IgD-negative memory B cell (primary cell): ENCODE results near the gene TPK1. TPM values are rescaled to one million over a fixed set of nuclear protein-coding genes. Genes with fewer than 3 reads are reported as not detected.
"Not testable (repeated sequence)": the region's sequence is repeated elsewhere in the genome, so short reads cannot be mapped to it uniquely, and the experiment has no call there.

Source experiments
- H3K27ac Mint-ChIP-seq, 3 donors: one replicate each; pipeline ENCODE4 v1.8.0; 2020 to 2022; ENCODE audit warnings: mild to moderate bottlenecking in 3 of 3, mixed read lengths in 3 of 3, moderate library complexity in 1 of 3
- H3K27me3 Mint-ChIP-seq: one replicate; pipeline ENCODE4 v1.8.0; 2021; ENCODE audit warnings: mixed read lengths
- H3K36me3 Mint-ChIP-seq: one replicate; pipeline ENCODE4 v1.8.0; 2020; ENCODE audit warnings: mild to moderate bottlenecking, mixed read lengths
- H3K4me1 Mint-ChIP-seq, 3 donors: one replicate each; pipeline ENCODE4 v1.8.0; 2020 to 2022; ENCODE audit warnings: mixed read lengths in 3 of 3, mild to moderate bottlenecking in 1 of 3
- H3K4me3 Mint-ChIP-seq, 4 donors: one replicate each; pipeline ENCODE4 v1.8.0; 2020 to 2022; ENCODE audit warnings: mild to moderate bottlenecking in 4 of 4, mixed read lengths in 4 of 4, moderate library complexity in 3 of 4
- H3K9me3 Mint-ChIP-seq, 3 donors: one replicate each; pipeline ENCODE4 v1.8.0; 2020 to 2021; ENCODE audit warnings: mixed read lengths in 3 of 3, mild to moderate bottlenecking in 1 of 3
- polyA plus RNA-seq: library from polyadenylated mRNA; unstranded; fragments of 300-500 nt; fragmentation: Illumina TruSeq; gene quantifications from one replicate; pipeline ENCODE4 v1.2.3, GENCODE V29; 2021

Gene TPK1
- polyA plus RNA-seq, 1 donor from 2014 or later = 16.8 TPM

DNA sequence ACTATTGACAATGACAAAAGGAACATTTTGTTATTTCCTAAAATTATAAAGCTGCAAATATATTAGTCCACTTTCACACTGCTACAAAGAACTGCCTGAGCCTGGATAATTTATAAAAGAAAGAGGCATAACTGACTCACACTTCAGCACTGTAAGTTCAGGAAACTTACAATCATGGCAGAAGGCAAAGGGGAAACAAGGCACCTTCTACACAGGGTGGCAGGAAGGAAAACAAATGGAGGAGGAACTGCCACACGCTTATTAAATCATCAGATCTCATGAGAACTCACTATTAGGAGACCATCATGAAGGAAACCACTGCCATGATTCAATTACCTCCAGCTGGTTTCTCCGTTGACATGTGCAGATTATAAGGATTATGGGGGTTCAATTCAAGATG, 203.1 kb downstream of the TPK1 start:
- peaks cover 22% of the 10 kb centered on the region for H3K36me3 Mint-ChIP-seq
- H3K27me3 Mint-ChIP-seq = no peaks in the 10 kb centered on the region

DNA sequence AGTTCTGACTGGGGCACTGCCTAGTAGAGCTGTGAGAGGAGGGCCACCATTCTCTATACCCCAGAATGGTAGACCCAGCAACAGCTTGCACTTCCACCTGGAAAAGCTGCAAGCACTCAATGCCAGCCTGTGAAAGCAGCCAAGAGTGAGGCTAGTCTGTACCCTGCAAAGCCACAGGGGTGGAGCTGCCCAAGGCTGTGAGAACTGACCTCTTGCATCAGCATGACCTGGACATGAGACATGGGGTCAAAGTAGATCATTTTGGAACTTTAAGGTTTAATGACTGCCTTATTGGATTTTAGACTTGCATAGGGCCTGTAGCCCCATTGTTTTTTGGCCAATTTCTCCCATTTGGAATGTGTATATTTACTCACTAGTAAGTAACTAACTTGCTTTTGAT, 206.3 kb downstream of the TPK1 start:
- Mint-ChIP-seq H3K27me3 (no peaks in the 10 kb centered on the region), H3K36me3 (peaks cover 21% of the 10 kb centered on the region), H3K9me3 (peaks cover 5 to 19% (median 7%) of the 10 kb centered on the region in 3 donors), H3K27ac (no peak overlapping the region), H3K4me3 (no peak overlapping the region), H3K4me1 (peaks cover 2 to 8% (median 8%) of the 10 kb centered on the region in 3 donors)

More for the DNA sequence above, 203.1 kb downstream of the TPK1 start:
- no peak overlapping the region for H3K4me3 Mint-ChIP-seq
- peaks cover 4 to 11% (median 5%) of the 10 kb centered on the region in 3 donors for H3K9me3 Mint-ChIP-seq
- H3K4me1 Mint-ChIP-seq = no peaks in the 10 kb centered on the region
- H3K27ac Mint-ChIP-seq = no peak overlapping the region

DNA sequence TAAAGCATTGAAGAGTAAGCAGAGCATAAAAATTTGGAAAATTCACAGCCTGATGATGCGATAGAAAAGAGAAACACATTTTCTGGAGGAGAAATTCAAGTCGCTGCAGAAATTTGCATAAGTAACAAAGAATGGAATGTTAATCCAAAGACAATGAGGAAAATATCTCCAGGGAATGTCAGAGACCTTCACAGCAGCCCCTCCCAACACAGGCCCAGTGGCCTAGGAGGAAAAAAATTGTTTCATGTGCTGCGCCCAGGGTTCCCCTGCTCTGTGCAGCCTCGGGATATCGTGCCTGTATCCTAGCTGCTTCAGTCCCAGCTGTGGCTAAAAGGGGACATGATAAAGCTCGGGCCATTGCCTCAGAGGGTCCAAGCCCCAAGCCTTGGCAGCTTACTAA, 206.8 kb downstream of the TPK1 start:
- Mint-ChIP-seq H3K9me3 (peaks cover 5 to 19% (median 7%) of the 10 kb centered on the region in 3 donors), H3K27ac (no peak overlapping the region), H3K4me3 (no peak overlapping the region), H3K4me1 (peaks cover 4 to 9% (median 9%) of the 10 kb centered on the region in 3 donors), H3K27me3 (no peaks in the 10 kb centered on the region), H3K36me3 (peaks cover 21% of the 10 kb centered on the region)

DNA sequence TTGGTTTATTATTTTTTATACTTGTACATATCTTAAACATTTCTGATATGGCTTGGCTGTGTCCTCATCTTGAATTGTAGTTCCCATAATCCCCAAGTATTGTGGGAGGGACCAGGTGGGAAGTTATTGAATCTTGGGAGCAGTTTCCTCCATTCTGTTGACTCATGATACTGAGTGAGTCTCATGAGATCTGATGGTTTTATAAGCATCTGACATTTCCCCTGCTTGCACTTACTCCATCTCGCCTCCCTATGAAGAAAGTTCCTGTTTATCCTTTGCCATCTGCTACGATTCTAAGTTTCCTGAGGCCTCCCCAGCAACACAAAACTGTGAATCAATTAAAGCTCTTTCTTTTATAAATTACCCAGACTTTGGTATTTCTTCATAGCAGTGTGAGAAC, 207.7 kb downstream of the TPK1 start:
- H3K4me1 Mint-ChIP-seq = peaks cover 4 to 9% (median 9%) of the 10 kb centered on the region in 3 donors
- no peak overlapping the region for H3K4me3 Mint-ChIP-seq
- H3K27me3 Mint-ChIP-seq = no peaks in the 10 kb centered on the region
- H3K36me3 Mint-ChIP-seq = peaks cover 23% of the 10 kb centered on the region
- no peak overlapping the region for H3K27ac Mint-ChIP-seq
- peaks cover 5 to 19% (median 7%) of the 10 kb centered on the region in 3 donors for H3K9me3 Mint-ChIP-seq

DNA sequence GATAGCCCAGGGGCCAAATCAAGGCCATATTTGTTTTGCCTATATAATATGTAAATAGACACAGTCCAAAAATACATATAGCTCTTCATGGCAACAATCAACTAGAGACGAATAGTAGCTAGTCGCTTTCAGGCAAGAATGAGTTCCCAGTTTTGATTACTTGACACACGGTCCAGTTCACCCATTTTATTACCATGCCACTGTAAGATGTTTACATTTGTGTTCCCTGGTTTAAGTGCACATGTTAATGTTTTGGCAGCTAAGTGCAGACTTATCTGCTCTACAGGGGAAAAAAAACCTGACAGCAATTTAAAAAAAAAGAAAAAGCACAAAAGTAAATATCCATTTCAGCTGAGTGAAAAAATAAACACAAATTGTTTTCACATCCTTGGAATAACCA, 213.1 kb downstream of the TPK1 start:
- H3K4me1 Mint-ChIP-seq = peaks cover 4 to 9% (median 9%) of the 10 kb centered on the region in 3 donors
- peaks cover 26% of the 10 kb centered on the region for H3K36me3 Mint-ChIP-seq
- H3K27ac Mint-ChIP-seq = no peak overlapping the region

DNA sequence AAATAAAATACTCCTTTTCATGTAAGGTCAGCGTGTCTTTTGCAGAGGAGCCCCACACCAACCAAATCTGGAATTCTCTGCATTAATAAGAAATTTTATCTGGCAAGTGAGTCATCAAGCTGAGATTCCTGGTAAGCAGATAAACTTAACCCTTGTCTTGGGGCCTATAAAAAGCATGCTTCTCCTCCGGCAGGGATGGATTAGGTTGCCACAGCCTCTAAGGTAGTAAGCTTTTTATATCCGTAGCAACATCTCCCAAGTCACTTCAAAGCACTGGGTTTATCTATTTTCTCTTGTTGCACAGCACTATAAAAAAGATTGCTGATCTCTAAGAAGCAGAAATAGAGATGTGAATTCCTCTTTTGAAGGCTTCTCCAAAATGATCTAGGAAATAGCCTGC, 229.6 kb downstream of the TPK1 start:
- Mint-ChIP-seq H3K27me3 (no peaks in the 10 kb centered on the region), H3K4me1 (peaks cover 0 to under 1% (median 0%) of the 10 kb centered on the region in 3 donors), H3K36me3 (peaks cover 6% of the 10 kb centered on the region), H3K9me3 (peaks cover 0 to 1% (median 0%) of the 10 kb centered on the region in 3 donors), H3K27ac (no peak overlapping the region), H3K4me3 (no peak overlapping the region)

More for the DNA sequence above, 213.1 kb downstream of the TPK1 start:
- H3K27me3 Mint-ChIP-seq = no peaks in the 10 kb centered on the region
- peaks cover 3 to 21% (median 10%) of the 10 kb centered on the region in 3 donors for H3K9me3 Mint-ChIP-seq
- no peak overlapping the region for H3K4me3 Mint-ChIP-seq

DNA sequence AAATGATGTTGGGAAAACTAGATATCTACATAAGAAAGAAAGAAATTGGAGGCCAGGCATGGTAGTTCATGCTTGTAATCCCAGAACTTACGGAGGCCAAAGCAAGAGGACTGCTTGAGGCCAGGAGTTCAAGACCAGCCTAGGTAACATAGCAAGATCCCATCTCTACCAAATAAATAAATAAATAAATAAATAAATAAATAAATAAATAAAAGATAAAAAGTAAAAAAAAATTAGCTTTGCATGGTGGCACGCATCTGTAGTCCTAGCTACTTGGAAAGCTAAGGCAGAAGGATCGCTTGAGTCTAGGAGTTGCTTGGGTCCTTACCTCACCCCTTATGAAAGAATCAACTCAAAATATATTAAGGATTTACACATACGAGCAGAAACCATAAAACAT, 238.9 kb downstream of the TPK1 start:
- Mint-ChIP-seq H3K4me1 (peaks cover 0 to 1% (median 0%) of the 10 kb centered on the region in 3 donors), H3K27ac (no peak overlapping the region), H3K9me3 (peaks cover 7 to 26% (median 12%) of the 10 kb centered on the region in 3 donors), H3K27me3 (no peaks in the 10 kb centered on the region), H3K4me3 (no peak overlapping the region), H3K36me3 (peaks cover 17% of the 10 kb centered on the region)

DNA sequence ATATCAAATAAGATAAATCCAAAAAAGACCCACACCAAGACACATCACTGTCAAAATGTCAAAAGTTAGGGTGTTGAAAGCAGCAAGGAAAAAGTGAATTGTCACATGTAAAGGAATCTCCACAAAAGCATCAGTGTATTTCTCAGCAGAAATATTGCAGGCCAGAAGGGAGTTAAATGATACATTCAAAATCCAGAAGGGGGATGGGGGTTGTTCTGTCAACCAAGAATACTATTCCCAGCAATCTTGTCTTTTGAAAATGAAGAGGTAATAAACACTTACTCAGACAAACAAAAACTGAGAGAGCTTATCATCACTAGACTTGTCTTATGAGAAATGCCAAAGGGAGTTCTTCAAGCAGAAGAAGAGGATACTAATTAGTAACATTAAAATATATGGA, 241.3 kb downstream of the TPK1 start:
- H3K4me3 Mint-ChIP-seq = no peak overlapping the region
- H3K27me3 Mint-ChIP-seq = no peaks in the 10 kb centered on the region
- peaks cover 23% of the 10 kb centered on the region for H3K36me3 Mint-ChIP-seq
- H3K27ac Mint-ChIP-seq = no peak overlapping the region
- H3K4me1 Mint-ChIP-seq = no peaks in the 10 kb centered on the region
- H3K9me3 Mint-ChIP-seq = peaks cover 4 to 26% (median 12%) of the 10 kb centered on the region in 3 donors

DNA sequence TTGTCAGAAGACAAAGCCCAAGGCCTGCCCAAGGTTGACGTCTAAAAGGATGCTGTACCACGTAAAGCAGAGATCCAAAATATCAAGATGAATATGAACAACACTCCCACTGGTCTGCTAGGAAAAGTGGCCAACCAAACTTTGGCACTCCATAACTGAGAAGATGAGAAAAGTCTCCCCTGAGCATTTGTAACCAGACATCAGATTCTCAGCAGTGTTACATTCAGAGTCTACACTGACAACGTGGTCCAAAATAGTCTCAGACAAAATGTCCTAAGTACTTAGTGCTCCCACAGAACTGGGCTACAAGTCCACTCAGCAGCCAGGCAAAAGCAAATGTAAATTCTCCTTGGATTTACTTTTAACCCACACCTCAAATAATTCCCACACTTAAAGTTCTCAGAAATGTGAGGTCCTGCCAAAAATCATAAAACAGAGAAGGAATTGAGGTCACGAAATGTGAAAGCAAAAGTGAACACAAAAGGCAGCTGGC, 247.2 kb downstream of the TPK1 start:
- no peaks in the 10 kb centered on the region for H3K27me3 Mint-ChIP-seq
- no peak overlapping the region for H3K4me3 Mint-ChIP-seq
- H3K27ac Mint-ChIP-seq = no peak overlapping the region
- H3K36me3 Mint-ChIP-seq = peaks cover 27% of the 10 kb centered on the region
- peaks cover 0 to under 1% (median 0%) of the 10 kb centered on the region in 3 donors for H3K4me1 Mint-ChIP-seq
- peaks cover 0 to 5% (median 4%) of the 10 kb centered on the region in 3 donors for H3K9me3 Mint-ChIP-seq

DNA sequence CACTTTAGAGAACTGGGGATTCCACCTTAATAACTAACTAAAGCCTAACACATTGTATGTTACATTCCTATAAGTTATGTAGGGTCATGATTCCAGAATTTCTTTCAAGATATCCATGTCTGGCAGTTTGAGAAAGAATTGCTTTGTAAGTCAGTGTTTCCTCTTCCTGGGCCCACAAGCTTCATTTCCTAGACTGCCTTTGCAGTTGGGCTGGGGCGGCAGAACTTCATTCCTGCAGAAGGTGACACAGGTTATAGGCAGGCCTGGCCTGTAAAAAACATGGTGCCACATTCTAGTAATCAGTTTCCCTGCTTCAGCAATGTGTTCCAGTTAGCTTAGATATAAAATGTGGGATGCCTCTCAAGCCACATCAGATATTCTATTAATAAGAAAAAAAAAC, 248.2 kb downstream of the TPK1 start:
- H3K27ac Mint-ChIP-seq = no peak overlapping the region
- H3K27me3 Mint-ChIP-seq = no peaks in the 10 kb centered on the region
- peaks cover 0 to 3% (median 0%) of the 10 kb centered on the region in 3 donors for H3K4me1 Mint-ChIP-seq
- no peak overlapping the region for H3K4me3 Mint-ChIP-seq
- peaks cover 28% of the 10 kb centered on the region for H3K36me3 Mint-ChIP-seq
- no peaks in the 10 kb centered on the region for H3K9me3 Mint-ChIP-seq

DNA sequence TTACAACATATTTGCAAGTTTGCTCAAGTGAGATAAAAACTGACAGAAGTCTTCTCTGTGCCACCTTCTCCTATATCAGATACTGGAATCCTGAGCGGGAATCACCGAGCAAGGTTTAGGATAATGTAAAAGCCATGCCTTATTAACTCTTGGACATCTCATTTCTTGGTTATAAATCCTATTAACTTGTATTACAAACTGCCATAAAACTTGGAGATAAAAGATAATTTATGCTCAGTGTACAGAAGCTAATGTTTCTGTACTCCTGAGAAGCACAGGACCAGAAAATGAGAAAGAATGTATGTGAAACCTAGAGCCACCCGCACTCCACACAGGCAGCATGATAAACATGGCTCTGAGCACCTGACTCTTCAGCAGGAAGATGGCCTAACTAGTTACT, 251.1 kb downstream of the TPK1 start:
- peaks cover 31% of the 10 kb centered on the region for H3K36me3 Mint-ChIP-seq
- no peak overlapping the region for H3K27ac Mint-ChIP-seq
- H3K9me3 Mint-ChIP-seq = no peaks in the 10 kb centered on the region
- peaks cover 0 to 5% (median 1%) of the 10 kb centered on the region in 3 donors for H3K4me1 Mint-ChIP-seq
- H3K4me3 Mint-ChIP-seq = no peak overlapping the region
- no peaks in the 10 kb centered on the region for H3K27me3 Mint-ChIP-seq

DNA sequence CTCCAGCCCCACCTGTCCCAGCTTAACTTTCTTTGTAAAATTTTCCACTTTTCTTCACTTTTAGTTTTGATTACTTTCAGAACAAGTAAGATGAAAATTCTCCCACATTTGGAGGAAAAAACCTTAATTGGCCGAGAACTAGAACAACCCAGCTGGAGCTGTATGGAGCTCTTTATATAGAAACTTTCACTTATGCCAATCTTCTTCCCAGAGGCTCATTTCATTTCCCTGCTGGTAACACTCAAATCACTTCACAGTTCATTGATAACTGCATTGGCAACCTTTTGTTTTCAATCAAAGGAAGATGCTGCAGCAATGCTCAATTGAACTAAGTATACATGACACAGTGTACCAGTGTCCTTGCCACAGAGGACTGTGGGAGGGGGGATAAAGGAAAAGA, 256.2 kb downstream of the TPK1 start:
- Mint-ChIP-seq H3K9me3 (peaks cover 0 to 11% (median 0%) of the 10 kb centered on the region in 3 donors), H3K36me3 (peaks cover 26% of the 10 kb centered on the region), H3K27me3 (no peaks in the 10 kb centered on the region), H3K27ac (no peak overlapping the region), H3K4me3 (no peak overlapping the region), H3K4me1 (peaks cover 0 to 5% (median 1%) of the 10 kb centered on the region in 3 donors)

DNA sequence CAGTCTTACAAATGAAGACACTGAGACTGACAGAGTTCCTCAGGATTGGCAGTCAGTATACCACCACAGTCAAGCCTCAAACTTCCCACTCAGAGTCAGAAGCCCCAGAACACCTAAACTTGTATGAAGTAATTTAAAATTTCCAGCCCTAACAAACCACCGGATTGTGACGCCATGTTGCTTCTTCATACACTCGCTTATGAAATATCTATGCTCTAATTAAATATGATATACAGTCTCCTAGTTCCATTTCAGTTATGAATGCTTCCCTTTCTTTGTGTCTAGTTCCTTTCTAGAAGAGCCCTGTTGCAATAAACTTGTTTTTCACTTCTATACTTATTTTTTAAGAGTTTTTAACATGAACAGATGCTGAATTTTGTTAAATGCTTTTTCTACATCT, 260.4 kb downstream of the TPK1 start:
- peaks cover 17% of the 10 kb centered on the region for H3K36me3 Mint-ChIP-seq
- H3K27me3 Mint-ChIP-seq = no peaks in the 10 kb centered on the region
- peaks cover 0 to 12% (median 2%) of the 10 kb centered on the region in 3 donors for H3K9me3 Mint-ChIP-seq
- no peak overlapping the region for H3K27ac Mint-ChIP-seq
- H3K4me1 Mint-ChIP-seq = peaks cover 0 to 1% (median 0%) of the 10 kb centered on the region in 3 donors
- H3K4me3 Mint-ChIP-seq = no peak overlapping the region

DNA sequence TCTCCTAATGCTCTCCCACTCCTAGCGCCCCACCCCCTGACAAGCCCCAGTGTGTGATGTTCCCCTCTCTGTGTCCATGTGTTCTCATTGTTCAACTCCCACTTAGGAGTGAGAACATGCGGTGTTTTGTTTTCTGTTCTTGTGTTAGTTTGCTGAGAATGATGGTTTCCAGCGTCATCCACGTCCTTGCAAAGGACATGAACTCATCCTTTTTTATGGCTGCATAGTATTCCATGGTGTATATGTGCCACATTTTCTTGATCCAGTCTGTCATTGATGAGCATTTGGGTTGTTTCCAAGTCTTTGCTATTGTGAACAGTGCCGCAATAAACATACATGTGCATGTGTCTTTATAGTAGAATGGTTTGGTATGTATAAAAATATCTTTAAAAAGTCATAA, 261.1 kb downstream of the TPK1 start:
- not testable (repeated sequence) for H3K4me1 Mint-ChIP-seq, H3K27ac Mint-ChIP-seq, H3K27me3 Mint-ChIP-seq, H3K4me3 Mint-ChIP-seq
- peaks cover 17% of the 10 kb centered on the region for H3K36me3 Mint-ChIP-seq
- peaks cover 0 to 12% (median 2%) of the 10 kb centered on the region in 3 donors for H3K9me3 Mint-ChIP-seq

DNA sequence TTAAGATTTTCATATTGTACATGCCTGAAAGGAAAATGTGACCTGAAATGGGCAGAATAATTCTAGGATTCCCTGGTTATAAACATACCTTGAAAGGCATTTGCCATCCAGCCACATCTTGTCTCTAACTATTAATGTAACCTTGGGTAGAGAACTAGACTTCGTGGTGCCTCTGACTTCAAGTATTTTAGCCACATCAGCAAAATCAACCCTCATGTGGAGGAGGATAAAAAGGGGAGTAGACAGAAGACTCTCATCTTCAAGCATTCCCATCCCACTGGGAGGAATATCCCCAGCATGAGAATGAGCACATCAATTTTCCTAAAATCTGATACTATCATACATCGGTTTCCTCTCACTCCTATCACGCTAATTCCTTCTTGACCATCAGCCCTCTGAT, 267.6 kb downstream of the TPK1 start:
- Mint-ChIP-seq H3K36me3 (peaks cover 10% of the 10 kb centered on the region), H3K4me1 (no peaks in the 10 kb centered on the region), H3K4me3 (no peak overlapping the region), H3K9me3 (peaks cover 0 to 3% (median 2%) of the 10 kb centered on the region in 3 donors), H3K27me3 (no peaks in the 10 kb centered on the region), H3K27ac (no peak overlapping the region)

DNA sequence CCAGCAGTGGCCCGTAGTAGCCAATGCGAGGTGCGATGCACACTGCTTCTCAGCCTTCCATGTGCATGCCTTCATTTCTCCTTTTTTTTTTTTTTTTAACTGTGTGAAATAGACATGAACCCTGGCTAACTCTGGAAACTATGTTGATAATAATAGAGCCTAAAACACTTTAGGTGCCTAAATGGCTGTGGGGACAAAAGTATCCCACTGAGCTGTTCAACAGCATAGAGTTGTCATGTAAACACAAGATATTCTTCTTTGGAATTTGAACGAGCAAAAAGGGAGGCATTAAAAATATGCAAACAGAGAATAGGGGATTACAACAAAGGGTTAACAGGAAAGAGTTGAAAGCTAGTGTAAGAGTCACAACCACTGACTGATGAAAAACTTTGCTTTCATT, 270.3 kb downstream of the TPK1 start:
- H3K27me3 Mint-ChIP-seq = no peaks in the 10 kb centered on the region
- H3K27ac Mint-ChIP-seq = no peak overlapping the region
- H3K36me3 Mint-ChIP-seq = peaks cover 10% of the 10 kb centered on the region
- no peak overlapping the region for H3K4me3 Mint-ChIP-seq
- peaks cover 0 to 3% (median 2%) of the 10 kb centered on the region in 3 donors for H3K9me3 Mint-ChIP-seq
- no peaks in the 10 kb centered on the region for H3K4me1 Mint-ChIP-seq
